Measurements from ENCODE around the gene HNRNPM.

The HNRNPM gene

DNA sequence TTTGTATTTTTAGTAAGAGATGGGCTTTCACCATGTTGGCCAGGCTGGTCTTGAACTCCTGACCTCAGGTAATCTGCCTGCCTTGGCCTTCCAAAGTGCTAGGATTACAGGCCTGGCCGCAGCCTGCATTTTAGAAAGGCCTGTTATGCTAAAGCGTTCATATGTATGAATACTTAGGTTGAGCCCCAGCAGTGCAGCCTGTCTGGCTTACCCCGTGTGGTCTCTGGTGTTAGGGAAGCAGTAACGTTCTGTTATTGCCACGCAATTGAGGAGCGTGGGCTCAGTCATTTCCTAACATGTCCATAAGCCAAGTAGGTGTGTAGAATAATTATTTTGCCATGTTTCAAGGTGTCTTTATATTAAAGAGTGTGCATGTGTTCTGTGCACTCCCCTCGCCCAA is 14.3 kb downstream of the HNRNPM start:
- no peak for DNase-seq (ENCODE audit: low spot score)
- in situ Hi-C loops (cut with MboI; ENCODE audit: low sequenced_read_pairs, unreplicated experiment), result no loop called here
- TF ChIP-seq, protein P1, sequence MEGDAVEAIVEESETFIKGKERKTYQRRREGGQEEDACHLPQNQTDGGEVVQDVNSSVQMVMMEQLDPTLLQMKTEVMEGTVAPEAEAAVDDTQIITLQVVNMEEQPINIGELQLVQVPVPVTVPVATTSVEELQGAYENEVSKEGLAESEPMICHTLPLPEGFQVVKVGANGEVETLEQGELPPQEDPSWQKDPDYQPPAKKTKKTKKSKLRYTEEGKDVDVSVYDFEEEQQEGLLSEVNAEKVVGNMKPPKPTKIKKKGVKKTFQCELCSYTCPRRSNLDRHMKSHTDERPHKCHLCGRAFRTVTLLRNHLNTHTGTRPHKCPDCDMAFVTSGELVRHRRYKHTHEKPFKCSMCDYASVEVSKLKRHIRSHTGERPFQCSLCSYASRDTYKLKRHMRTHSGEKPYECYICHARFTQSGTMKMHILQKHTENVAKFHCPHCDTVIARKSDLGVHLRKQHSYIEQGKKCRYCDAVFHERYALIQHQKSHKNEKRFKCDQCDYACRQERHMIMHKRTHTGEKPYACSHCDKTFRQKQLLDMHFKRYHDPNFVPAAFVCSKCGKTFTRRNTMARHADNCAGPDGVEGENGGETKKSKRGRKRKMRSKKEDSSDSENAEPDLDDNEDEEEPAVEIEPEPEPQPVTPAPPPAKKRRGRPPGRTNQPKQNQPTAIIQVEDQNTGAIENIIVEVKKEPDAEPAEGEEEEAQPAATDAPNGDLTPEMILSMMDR (IDR thresholded peaks at IDR 0.05; ENCODE audit: borderline replicate concordance, control extremely low read depth, extremely low read depth, insufficient read depth, missing control alignments), result no peak

DNA sequence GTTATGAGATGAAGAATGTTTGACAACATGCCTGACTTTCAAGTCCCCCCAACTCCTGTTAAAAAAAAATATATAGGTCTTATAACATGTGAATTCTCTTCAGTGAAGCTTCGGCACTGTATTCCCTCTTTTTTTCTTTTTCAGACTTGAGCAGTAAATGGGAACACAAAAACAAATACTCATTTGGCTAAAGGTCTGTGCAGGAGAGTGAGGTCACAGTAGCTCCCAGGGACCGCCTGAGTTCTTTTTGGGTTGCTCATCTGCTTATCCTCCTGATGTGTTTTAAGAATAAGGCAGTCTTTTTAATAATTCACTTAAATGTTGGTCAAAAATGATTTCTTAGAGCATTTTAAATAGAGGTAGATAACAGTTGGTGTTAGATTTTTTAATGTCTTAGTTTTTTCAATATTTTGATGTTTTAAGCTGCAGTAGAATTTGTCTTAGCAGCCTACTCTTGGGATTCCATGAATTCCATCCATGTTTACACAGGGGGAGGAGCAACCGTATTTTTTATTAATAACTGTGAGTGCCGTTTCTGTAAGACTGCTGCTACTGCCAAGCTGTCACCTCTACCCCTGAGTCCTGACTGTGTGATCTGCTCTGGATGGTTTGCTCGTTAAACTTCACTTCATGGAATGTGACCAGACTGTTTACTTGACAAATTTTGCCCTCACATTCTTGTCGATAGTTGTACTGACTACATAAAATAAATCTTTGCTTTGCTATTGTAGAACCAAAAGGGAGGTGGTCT is 14.9 kb downstream of the HNRNPM start:
- TF ChIP-seq, protein P1 (IDR thresholded peaks at IDR 0.05; ENCODE audit: borderline replicate concordance, control extremely low read depth, extremely low read depth, insufficient read depth, missing control alignments), result no peak
- DNase-seq (ENCODE audit: low spot score), result no peak
- in situ Hi-C loops (cut with MboI; ENCODE audit: low sequenced_read_pairs, unreplicated experiment), result no loop called here

DNA sequence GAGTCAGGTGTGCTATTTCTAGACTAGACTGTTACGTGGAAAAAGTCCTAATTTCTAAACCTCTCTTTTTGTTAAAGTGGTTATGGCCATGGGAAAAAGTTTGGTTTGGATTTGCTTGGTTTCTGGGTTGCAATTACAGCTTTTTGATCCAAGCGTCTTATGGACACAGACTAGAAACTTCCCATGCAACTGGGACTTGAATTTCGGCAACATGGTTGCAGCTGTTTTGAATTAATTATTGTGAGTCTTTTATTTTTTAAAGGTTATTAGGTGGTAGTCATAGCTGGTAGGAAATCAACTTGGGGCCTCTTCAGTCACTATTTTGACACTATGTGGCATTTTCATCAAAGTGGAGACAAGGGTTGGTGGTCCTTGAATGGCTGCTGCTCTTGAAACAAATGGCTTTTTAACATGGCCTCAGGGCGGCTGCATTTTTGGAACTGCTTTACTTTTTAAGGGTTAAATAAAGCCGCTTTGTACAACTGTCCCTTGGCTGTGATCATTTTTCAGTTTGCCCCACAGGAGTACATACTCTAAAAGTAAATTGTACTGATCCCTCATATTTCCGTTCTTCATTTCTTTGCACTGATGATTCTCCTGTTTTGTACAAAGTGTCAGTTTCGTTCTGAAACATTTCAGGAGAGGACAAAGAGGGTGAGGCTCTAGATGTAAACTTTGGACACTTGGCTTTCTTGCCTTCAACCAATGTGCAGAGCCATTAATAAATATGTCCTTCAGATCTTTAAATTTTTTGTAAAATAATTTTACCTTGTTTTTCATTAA is 15.9 kb downstream of the HNRNPM start:
- TF ChIP-seq, protein P1 (IDR thresholded peaks at IDR 0.05; ENCODE audit: borderline replicate concordance, control extremely low read depth, extremely low read depth, insufficient read depth, missing control alignments), result no peak
- DNase-seq (ENCODE audit: low spot score), result no peak
- in situ Hi-C loops (cut with MboI; ENCODE audit: low sequenced_read_pairs, unreplicated experiment), result no loop called here

DNA sequence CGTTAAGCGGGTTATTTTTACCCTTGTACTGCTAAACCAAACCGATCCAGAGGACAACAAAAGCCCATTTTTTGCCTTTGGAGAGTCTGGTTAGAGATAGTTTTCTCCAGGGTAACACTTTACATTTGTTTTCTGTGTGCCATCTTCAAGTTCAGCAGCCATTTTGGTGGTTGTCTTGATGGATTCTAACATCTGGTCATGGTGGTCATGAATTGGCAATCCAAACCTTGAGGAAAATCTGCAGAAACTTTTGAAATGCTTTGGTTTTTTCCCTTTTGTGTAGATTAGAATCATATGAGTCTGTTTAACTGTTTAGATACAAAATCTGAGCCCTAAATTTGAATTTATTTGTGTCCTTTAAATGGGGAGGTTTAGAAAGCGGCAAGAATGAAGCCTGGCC is 16.6 kb downstream of the HNRNPM start:
- no peak for DNase-seq (ENCODE audit: low spot score)
- TF ChIP-seq, protein P1 (IDR thresholded peaks at IDR 0.05; ENCODE audit: borderline replicate concordance, control extremely low read depth, extremely low read depth, insufficient read depth, missing control alignments), result no peak
- in situ Hi-C loops (cut with MboI; ENCODE audit: low sequenced_read_pairs, unreplicated experiment), result no loop called here

DNA sequence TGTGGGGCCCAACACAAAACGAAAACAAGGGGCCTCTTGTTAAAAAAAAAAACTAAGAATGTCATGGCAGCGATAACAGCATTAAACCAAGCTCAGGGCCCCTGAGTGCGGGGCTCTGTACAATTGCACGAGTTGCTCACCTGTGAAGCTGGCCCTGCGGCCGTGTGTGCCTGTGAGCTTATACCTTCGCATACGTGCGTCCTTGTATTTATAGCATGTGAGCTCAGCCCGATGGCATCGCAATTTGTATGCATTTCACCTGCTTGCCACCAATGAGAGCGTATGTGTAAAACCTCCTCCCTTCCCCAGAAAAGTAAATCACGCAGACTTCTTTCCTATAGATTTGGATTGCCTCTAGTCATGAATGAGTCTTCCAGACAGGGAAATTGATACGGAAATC is 17.1 kb downstream of the HNRNPM start:
- DNase-seq (ENCODE audit: low spot score), result no peak

DNA sequence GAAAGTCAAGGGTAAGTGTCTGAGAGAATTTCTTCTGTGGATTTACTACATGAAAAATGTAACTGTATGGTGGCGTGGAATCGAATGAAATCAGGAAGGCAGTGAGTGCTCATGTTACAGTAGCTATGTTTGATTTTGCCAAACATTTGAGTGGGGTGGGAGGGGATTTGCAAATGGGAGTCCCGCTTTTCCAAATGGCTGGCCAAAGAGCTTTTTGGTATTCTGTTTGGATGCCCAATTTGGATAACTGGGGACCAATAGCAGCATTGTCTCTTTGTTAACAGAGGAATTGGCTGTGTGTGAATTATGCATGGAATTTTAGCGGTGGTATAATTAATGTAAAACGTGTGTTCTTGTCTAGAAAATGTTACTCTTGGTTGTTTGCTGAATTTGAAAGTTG is 17.8 kb downstream of the HNRNPM start:
- TF ChIP-seq, protein P1 (IDR thresholded peaks at IDR 0.05; ENCODE audit: borderline replicate concordance, control extremely low read depth, extremely low read depth, insufficient read depth, missing control alignments), result no peak
- DNase-seq (ENCODE audit: low spot score), result no peak
- in situ Hi-C loops (cut with MboI; ENCODE audit: low sequenced_read_pairs, unreplicated experiment), result no loop called here

More for the DNA sequence above, 17.1 kb downstream of the HNRNPM start:
- TF ChIP-seq, protein P1 (IDR thresholded peaks at IDR 0.05; ENCODE audit: borderline replicate concordance, control extremely low read depth, extremely low read depth, insufficient read depth, missing control alignments), result no peak
- in situ Hi-C loops (cut with MboI; ENCODE audit: low sequenced_read_pairs, unreplicated experiment), result no loop called here
